Measurements from ENCODE around the gene PLEKHA1.

DNA sequence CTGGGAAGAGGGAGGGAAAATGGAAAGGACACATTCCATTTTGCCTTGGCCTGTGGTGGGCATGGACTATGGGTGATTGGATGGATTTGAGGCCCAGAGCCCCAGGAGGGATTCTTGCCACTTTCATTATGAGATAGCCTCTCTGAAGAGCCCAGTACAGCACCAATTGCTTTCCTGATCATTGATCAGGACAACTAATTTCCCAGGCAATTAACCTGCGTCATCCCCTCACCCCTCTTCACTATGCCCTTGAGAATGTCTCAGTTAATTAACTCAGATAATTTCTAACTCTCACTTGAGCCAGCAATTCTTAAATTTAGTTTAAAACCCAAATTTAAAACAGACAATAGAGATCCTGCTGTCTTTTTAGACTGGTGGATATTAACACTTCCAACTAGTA is 13.5 kb upstream of the PLEKHA1 start:
- TF ChIP-seq POLR2A (IDR thresholded peaks at IDR 0.05; ENCODE audit: low read depth, low read length), result no peak
- TF ChIP-seq TAF1 (IDR thresholded peaks at IDR 0.05; ENCODE audit: borderline replicate concordance, low read depth, low read length), result no peak
- TF ChIP-seq POLR2AphosphoS5 (IDR thresholded peaks at IDR 0.05; ENCODE audit: low read depth, low read length), result no peak

Measured in GM12892 (cell line).